K562 (cell line): Measurements from ENCODE around the gene MOB1B. TPM values are rescaled to one million over a fixed set of nuclear protein-coding genes. Genes with fewer than 3 reads are reported as not detected.

Experiments used
- CC2D1A ChIP-seq: fragments of 450-650 bp; IDR thresholded peaks from 2 replicates; pipeline ENCODE4 v1.6.1; 2017; ENCODE audit warnings: mild to moderate bottlenecking
- CHD2 ChIP-seq: IDR thresholded peaks from 2 replicates; pipeline ENCODE4 v1.6.1; 2011; ENCODE audit warnings: low read depth, low read length
- EZH2 ChIP-seq: IDR thresholded peaks from 2 replicates; pipeline ENCODE4 v1.6.1; 2012; ENCODE audit warnings: low read depth, mild to moderate bottlenecking, inconsistent platforms, low read length, borderline replicate concordance
- FOSL1 ChIP-seq: fragments of 200-800 bp; sonication (Bioruptor generic); conservative IDR thresholded peaks from 2 replicates; pipeline ENCODE4 v1.6.1; 2016; ENCODE audit warnings: missing genetic modification characterization, missing compliant biosample characterization
- GATAD2A ChIP-seq: fragments of 450-650 bp; IDR thresholded peaks from 2 replicates; pipeline ENCODE4 v1.6.1; 2017
- HDAC8 ChIP-seq: fragments of 450-650 bp; IDR thresholded peaks from 2 replicates; pipeline ENCODE4 v1.6.1; 2016; ENCODE audit warnings: mild to moderate bottlenecking, missing genetic modification characterization, moderate library complexity, missing compliant biosample characterization
- HNRNPL ChIP-seq: fragments of 200-400 bp; formaldehyde crosslinking; IDR thresholded peaks from 2 replicates; pipeline ENCODE4 v1.6.1; 2017; ENCODE audit warnings: low read depth, mild to moderate bottlenecking, low read length
- JUN ChIP-seq, 2 experiments: sonication (generic) in 1 of 2; formaldehyde crosslinking in 1 of 2; IDR thresholded peaks; 2 replicates each; pipeline versions ENCODE4 v1.6.1 to v1.8.0; 2012 to 2022; ENCODE audit warnings: borderline replicate concordance in 2 of 2, mild to moderate bottlenecking in 2 of 2, improper control_type of control experiment in 1 of 2, low read depth in 1 of 2, low read length in 1 of 2, missing genetic modification reagents in 1 of 2
- LEF1 ChIP-seq: fragments of 450-650 bp; IDR thresholded peaks from 2 replicates; pipeline ENCODE4 v1.6.1; 2016; ENCODE audit warnings: mild to moderate bottlenecking
- MYC ChIP-seq, 2 experiments: fragments of 250-450 bp in 1 of 2; sonication (Bioruptor Pico) in 1 of 2; IDR thresholded peaks; 2 replicates each; pipeline versions ENCODE4 v1.5.1 to v1.6.1; 2012 to 2021; ENCODE audit warnings: low read depth in 2 of 2, borderline replicate concordance in 1 of 2, improper control_type of control experiment in 1 of 2, low read length in 1 of 2, mild to moderate bottlenecking in 1 of 2, moderate library complexity in 1 of 2
- NBN ChIP-seq: fragments of 450-650 bp; IDR thresholded peaks from 2 replicates; pipeline ENCODE4 v1.6.1; 2016; ENCODE audit warnings: low read depth, mild to moderate bottlenecking
- POLR2H ChIP-seq: IDR thresholded peaks from 2 replicates; pipeline ENCODE4 v1.6.1; 2016; ENCODE audit warnings: missing genetic modification characterization, low read depth, mild to moderate bottlenecking, control low read depth, missing compliant biosample characterization, moderate library complexity
- PRMT5 ChIP-seq: sonication (generic); formaldehyde crosslinking; IDR thresholded peaks from 2 replicates; pipeline ENCODE4 v1.5.0; 2020; ENCODE audit warnings: missing genetic modification reagents
- RAD21 ChIP-seq, 2 experiments: fragments of 250-450 bp in 1 of 2; fragments of 450-650 bp in 1 of 2; sonication (Bioruptor Pico) in 1 of 2; formaldehyde crosslinking in 1 of 2; IDR thresholded peaks in 1 of 2; conservative IDR thresholded peaks in 1 of 2; 2 replicates each; pipeline versions ENCODE4 v1.4.0 to v1.8.0; 2020 to 2022; ENCODE audit warnings: mild to moderate bottlenecking in 2 of 2, moderate library complexity in 1 of 2
- RBFOX2 ChIP-seq: fragments of 200-400 bp; formaldehyde crosslinking; IDR thresholded peaks from 2 replicates; pipeline ENCODE4 v1.6.1; 2017; ENCODE audit warnings: low read depth, mild to moderate bottlenecking, low read length, moderate library complexity
- SP1 ChIP-seq: sonication (generic); formaldehyde crosslinking; IDR thresholded peaks from 2 replicates; pipeline ENCODE4 v1.8.1; 2022; ENCODE audit warnings: mild to moderate bottlenecking, missing genetic modification reagents
- TAF7 ChIP-seq: fragments of 450-650 bp; IDR thresholded peaks from 2 replicates; pipeline ENCODE4 v1.6.1; 2016; ENCODE audit warnings: missing genetic modification characterization, missing compliant biosample characterization
- TCF3 ChIP-seq: sonication (generic); formaldehyde crosslinking; IDR thresholded peaks from 2 replicates; pipeline ENCODE4 v1.4.0; 2020; ENCODE audit warnings: mild to moderate bottlenecking, missing genetic modification reagents
- TEAD1 ChIP-seq, 2 experiments: fragments of 450-650 bp in 1 of 2; sonication (generic) in 1 of 2; formaldehyde crosslinking; IDR thresholded peaks; 2 replicates each; pipeline versions ENCODE4 v1.4.0 to v1.8.0; 2020 to 2022; ENCODE audit warnings: mild to moderate bottlenecking in 2 of 2, missing genetic modification reagents in 1 of 2
- TOE1 ChIP-seq, 2 experiments: fragments of 450-650 bp in 1 of 2; sonication (generic) in 1 of 2; formaldehyde crosslinking in 1 of 2; IDR thresholded peaks; 2 replicates each; pipeline versions ENCODE4 v1.7.1 to v1.8.0; 2016 to 2022; ENCODE audit warnings: borderline replicate concordance in 2 of 2, mild to moderate bottlenecking in 2 of 2, antibody characterized with exemption in 1 of 2, inconsistent platforms in 1 of 2, low read depth in 1 of 2, missing genetic modification reagents in 1 of 2, moderate library complexity in 1 of 2
- ZEB2 ChIP-seq: fragments of 450-650 bp; IDR thresholded peaks from 2 replicates; pipeline ENCODE4 v1.6.1; 2016
- ZNF766 ChIP-seq: fragments of 200-800 bp; sonication (Bioruptor generic); conservative IDR thresholded peaks from 2 replicates; pipeline ENCODE4 v1.6.1; 2016; ENCODE audit warnings: missing genetic modification characterization, missing compliant biosample characterization
- polyA plus RNA-seq, 8 experiments: library from polyadenylated mRNA; depleted of rRNA in 4 of 8; stranded (reverse) in 5 of 8; unstranded in 3 of 8; fragments of >200 nt; fragmentation: Nextera tagmentation in 2 of 8; fragmentation: Illumina TruSeq in 1 of 8; extraction: Ambion mirVana in 2 of 8; extraction: Trizol in 1 of 8; gene quantifications; 2 replicates each; pipeline versions ENCODE4 v1.2.1 to v1.2.3, GENCODE V29; 2011 to 2014; ENCODE audit warnings: inconsistent platforms in 1 of 8, missing spikeins in 1 of 8
- total RNA-seq, 7 experiments: library from RNA; depleted of rRNA in 6 of 7; stranded (reverse); fragments of >200 nt in 6 of 7; fragmentation: Illumina TruSeq in 2 of 7; extraction: Trizol in 2 of 7; gene quantifications; 2 replicates each; pipeline versions ENCODE4 v1.2.1 to v1.2.3, GENCODE V29; 2011 to 2021; ENCODE audit warnings: low replicate concordance in 1 of 7
- TF ChIP-seq, protein P1 (sequence below): fragments of 200-800 bp; sonication (Bioruptor generic); IDR thresholded peaks from 2 replicates; pipeline ENCODE4 v1.6.1; 2017; ENCODE audit warnings: missing genetic modification characterization, missing compliant biosample characterization
- TF ChIP-seq, protein P2 (sequence below): fragments of 450-650 bp; IDR thresholded peaks from 2 replicates; pipeline ENCODE4 v1.6.1; 2016

Gene MOB1B
- total and polyA plus RNA-seq, 9 of the 15 experiments (the other 6 are each of a cell fraction or from before 2014, with no cell fraction given) = 8.4 to 37.8 (median 19.0) TPM

DNA sequence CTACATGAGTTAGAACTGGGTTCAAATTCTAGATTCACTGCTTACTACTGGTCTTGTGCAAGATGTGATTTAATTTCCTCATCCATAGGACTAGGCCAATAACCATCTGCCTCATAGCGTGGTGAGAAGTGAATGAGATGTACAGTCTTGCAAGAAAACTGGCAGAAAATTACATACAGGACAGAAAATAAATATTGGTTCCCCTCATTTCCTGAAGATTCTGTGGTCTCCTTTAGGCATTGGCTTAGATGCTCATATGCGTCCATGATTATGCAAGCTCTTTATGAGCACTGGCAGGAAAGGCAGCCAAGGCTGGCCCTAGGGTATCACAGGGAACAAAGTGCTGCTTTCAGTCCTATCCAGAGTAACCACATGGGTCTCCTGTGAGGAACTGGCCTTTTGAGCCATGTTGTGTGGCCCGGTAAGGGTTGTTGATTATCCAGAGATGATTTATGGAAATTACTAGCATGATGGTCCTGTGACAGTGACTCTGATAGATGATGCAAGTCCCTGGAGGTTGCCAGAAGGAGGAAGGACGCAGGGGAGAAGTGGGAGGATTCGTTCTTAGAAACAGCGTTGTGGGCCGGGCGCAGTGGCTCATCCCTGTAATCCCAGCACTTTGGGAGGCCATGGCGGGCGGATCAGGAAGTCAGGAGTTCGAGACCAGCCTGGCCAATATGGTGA is 9.9 kb upstream of the MOB1B start (continued):
- TF ChIP-seq RAD21 (CRISPR knock-in tag; conservative IDR thresholded peaks at IDR 0.05 in 1 of 2, IDR thresholded peaks at IDR 0.05 in 1 of 2) = 0 out of 4 replicates have a peak, but pooled peaks of 1 of the 2 experiments have one; percentile 14
- no peak for TF ChIP-seq PRMT5 (CRISPR knock-in tag)
- TF ChIP-seq JUN (IDR thresholded peaks at IDR 0.05; ENCODE audit: borderline replicate concordance, low read depth, low read length) = peak; percentile 52; the same call in 1 of the 2 replicates
- no peak for TF ChIP-seq JUN (CRISPR knock-in tag; IDR thresholded peaks at IDR 0.05; ENCODE audit: borderline replicate concordance)
- TF ChIP-seq TAF7 (tag) = 0 out of 2 replicates have a peak, but pooled peaks have one; percentile 4
- TF ChIP-seq HNRNPL = no peak
- peak; percentile 27; the same call in 1 of the 2 replicates for TF ChIP-seq NBN
- TF ChIP-seq SP1 (CRISPR knock-in tag) = no peak; the same call in 1 of the 2 replicates
- no peak for TF ChIP-seq EZH2
- 0 out of 2 replicates have a peak, but pooled peaks have one; percentile 22 for TF ChIP-seq MYC (IDR thresholded peaks at IDR 0.05; ENCODE audit: low read depth, low read length)
- TF ChIP-seq MYC (CRISPR knock-in tag; IDR thresholded peaks at IDR 0.05; ENCODE audit: borderline replicate concordance, low read depth) = no peak
- peak; percentile 59 for TF ChIP-seq ZNF766 (CRISPR knock-in tag)
- TF ChIP-seq CC2D1A = peak; percentile 70; the same call in 1 of the 2 replicates
- TF ChIP-seq, protein P1, sequence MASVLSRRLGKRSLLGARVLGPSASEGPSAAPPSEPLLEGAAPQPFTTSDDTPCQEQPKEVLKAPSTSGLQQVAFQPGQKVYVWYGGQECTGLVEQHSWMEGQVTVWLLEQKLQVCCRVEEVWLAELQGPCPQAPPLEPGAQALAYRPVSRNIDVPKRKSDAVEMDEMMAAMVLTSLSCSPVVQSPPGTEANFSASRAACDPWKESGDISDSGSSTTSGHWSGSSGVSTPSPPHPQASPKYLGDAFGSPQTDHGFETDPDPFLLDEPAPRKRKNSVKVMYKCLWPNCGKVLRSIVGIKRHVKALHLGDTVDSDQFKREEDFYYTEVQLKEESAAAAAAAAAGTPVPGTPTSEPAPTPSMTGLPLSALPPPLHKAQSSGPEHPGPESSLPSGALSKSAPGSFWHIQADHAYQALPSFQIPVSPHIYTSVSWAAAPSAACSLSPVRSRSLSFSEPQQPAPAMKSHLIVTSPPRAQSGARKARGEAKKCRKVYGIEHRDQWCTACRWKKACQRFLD (CRISPR knock-in tag) = peak; percentile 31; the same call in 1 of the 2 replicates
- TF ChIP-seq RBFOX2 = no peak
- TF ChIP-seq CHD2 = no peak
- TF ChIP-seq TEAD1 (CRISPR knock-in tag; IDR thresholded peaks at IDR 0.05) = no peak
- TF ChIP-seq TCF3 = peak; percentile 14; the same call in 1 of the 2 replicates
- TF ChIP-seq LEF1 = peak; percentile 20; the same call in 1 of the 2 replicates
- TF ChIP-seq HDAC8 (tag) = 0 out of 2 replicates have a peak, but pooled peaks have one; percentile 30
- peak; percentile 77; the same call in 1 of the 2 replicates for TF ChIP-seq TOE1 (IDR thresholded peaks at IDR 0.05; ENCODE audit: borderline replicate concordance)
- no peak for TF ChIP-seq TOE1 (CRISPR knock-in tag; IDR thresholded peaks at IDR 0.05; ENCODE audit: borderline replicate concordance, low read depth)
- no peak for TF ChIP-seq GATAD2A
- TF ChIP-seq POLR2H (tag) = peak; percentile 63; the same call in 1 of the 2 replicates
- TF ChIP-seq FOSL1 (tag) = peak; percentile 74
- TF ChIP-seq, protein P2, sequence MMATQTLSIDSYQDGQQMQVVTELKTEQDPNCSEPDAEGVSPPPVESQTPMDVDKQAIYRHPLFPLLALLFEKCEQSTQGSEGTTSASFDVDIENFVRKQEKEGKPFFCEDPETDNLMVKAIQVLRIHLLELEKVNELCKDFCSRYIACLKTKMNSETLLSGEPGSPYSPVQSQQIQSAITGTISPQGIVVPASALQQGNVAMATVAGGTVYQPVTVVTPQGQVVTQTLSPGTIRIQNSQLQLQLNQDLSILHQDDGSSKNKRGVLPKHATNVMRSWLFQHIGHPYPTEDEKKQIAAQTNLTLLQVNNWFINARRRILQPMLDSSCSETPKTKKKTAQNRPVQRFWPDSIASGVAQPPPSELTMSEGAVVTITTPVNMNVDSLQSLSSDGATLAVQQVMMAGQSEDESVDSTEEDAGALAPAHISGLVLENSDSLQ = peak; percentile 96
- 0 out of 2 replicates have a peak, but pooled peaks have one; percentile 17 for TF ChIP-seq ZEB2
